KBM-7 (cell line): ENCODE results near the gene COL6A5.
"Not testable (repeated sequence)": the region's sequence is repeated elsewhere in the genome, so short reads cannot be mapped to it uniquely, and the experiment has no call there.

Source experiments
- DNase-seq: peaks from one replicate; pipeline ENCODE4 v3.0.0-alpha.2; 2015
- in situ Hi-C: fragments of 300-500 bp; cut with MboI; formaldehyde crosslinking; loops from 2 replicates; pipeline ENCODE4 v1.14.3; 2020; ENCODE audit warnings: low sequenced_read_pairs, low pct_unique_long_range_greater_than_20kb, mixed read lengths

Gene COL6A5

DNA sequence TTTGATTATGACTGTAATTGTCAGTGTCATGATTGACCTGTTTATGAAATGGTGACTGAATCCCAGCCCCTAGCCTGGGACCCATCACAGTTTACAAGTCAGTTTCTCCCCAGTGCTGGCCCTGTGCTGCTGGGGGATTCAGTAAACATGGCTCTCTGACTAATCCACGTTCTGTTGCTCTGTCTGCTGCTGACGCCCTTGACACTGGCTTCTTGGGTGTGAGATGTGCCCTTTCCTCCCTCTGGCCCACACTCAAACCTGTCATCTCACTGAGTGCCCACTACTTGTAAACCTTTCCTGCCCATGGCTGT is 84.2 kb downstream of the COL6A5 start:
- DNase-seq: no peak
- in situ Hi-C loops: no loop called here

GRCh38 chr3:130430266-130430665 is 84.8 kb downstream of the COL6A5 start:
- in situ Hi-C loops: no loop called here
- no peak for DNase-seq

DNA sequence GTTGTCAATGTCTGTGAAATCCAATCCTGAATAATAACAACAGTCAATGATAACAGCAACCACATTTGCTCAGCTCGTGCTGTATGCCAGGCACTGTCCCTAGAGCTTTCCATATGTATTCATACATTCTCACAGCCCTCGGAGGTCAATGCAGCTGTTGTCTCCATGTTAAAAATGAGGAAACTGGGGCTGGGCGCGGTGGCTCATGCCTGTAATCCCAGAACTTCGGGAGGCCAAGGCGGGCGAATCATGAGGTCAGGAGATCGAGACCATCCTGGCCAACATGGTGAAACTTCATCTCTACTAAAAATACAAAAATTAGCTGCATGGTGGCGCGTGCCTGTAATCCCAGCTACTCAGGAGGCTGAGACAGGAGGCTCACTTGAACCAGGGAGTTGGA is 86.6 kb downstream of the COL6A5 start:
- in situ Hi-C loops, DNase-seq: not testable (repeated sequence)

DNA sequence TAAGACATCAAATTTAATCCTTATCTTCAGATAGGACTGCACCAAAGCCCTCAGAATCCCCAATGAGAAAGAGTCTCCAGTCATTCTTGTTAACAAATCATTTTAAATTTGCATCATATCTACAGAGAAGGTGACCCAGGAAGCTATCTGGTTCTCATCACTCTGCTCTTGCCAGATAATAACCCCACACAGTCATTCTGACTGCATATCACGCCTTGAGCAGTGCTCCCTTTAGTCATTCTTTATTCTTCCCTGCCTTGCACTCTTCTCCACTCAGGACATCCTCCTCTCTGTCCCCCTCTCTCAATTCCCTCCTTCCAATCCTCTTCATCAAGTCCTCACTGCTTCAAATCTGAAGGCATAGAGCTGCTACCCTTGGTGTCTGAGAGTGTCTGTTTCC is 87.8 kb downstream of the COL6A5 start:
- DNase-seq: no peak

GRCh38 chr3:130442284-130442683 is 96.8 kb downstream of the COL6A5 start:
- in situ Hi-C loops: no loop called here
- no peak for DNase-seq

More for the DNA sequence above, 87.8 kb downstream of the COL6A5 start:
- in situ Hi-C loops: no loop called here

- in situ Hi-C loops: not testable (repeated sequence)
Measured at GRCh38 chr3:130446840-130447239, 101.4 kb downstream of the COL6A5 start.

DNA sequence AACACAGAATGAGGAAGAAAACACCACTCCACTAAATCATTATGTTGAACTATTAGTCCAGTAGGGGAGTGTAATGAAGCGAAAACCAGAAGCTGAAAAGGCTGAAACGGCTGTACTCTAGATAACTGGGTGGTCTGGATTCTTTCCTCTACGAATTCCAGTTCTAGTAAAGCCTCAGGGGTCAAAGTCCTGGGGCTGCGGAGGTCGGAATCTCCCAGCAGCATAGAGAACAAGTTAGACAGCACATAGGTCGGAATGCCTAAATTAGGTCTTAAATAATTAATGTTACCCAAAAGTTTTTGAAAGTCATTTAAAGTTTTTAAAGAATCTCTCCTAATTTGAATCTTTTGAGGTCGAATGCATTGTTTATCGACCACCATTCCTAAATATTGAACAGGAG is 102.7 kb downstream of the COL6A5 start:
- DNase-seq, in situ Hi-C loops: not testable (repeated sequence)

More at GRCh38 chr3:130446840-130447239, 101.4 kb downstream of the COL6A5 start:
- not testable (repeated sequence) for DNase-seq

GRCh38 chr3:130456540-130456939 is 111.1 kb downstream of the COL6A5 start:
- in situ Hi-C loops: no loop called here

GRCh38 chr3:130457671-130458070 is 112.2 kb downstream of the COL6A5 start:
- no peak for DNase-seq
- in situ Hi-C loops: no loop called here

More at GRCh38 chr3:130456540-130456939, 111.1 kb downstream of the COL6A5 start:
- no peak for DNase-seq

DNA sequence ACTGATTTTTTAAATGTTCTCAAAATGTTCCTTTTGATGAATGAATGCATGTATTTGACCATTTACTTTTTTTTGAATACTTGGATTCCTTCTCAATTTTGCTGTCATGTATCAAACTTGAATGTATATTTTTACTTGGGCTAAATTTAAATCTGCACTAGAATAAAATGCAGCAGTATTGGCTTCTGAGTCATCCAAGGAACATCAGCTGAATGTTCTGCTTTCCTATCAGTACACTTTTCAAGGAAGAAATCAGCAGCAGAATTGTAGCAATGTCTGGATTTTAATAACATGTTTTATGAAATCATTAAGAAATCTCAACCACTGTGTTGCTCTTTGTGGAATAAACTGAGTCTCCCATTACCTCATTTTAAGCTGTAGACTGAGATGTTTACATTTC is 114.5 kb downstream of the COL6A5 start:
- in situ Hi-C loops: no loop called here
- no peak for DNase-seq

GRCh38 chr3:130462089-130462488 is 116.6 kb downstream of the COL6A5 start:
- in situ Hi-C loops: no loop called here
- no peak for DNase-seq

DNA sequence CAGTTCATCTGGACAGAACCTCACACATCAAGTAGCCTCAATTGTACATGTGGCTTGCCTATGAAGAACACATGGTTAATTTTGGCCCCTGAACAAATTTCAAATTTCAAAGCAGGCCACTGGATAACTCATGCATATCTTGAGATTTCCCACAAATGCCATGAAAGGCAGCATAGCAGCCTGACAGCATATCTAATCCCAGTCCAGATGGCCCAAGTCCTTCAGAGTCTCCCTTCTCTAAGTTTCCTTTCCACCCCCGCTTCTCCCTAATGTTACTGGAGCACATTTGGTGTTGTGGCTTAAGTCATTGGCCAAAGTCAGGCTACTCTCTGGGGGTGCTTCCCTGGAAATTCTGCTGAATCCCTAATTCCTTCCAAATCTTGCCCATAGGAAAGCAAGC is 117.7 kb downstream of the COL6A5 start:
- no peak for DNase-seq
- in situ Hi-C loops: no loop called here

- no peak for DNase-seq
- in situ Hi-C loops: no loop called here
Measured at GRCh38 chr3:130465521-130465920, 120.0 kb downstream of the COL6A5 start.

- no peak for DNase-seq
- in situ Hi-C loops: no loop called here
Measured at GRCh38 chr3:130468311-130468710, 122.8 kb downstream of the COL6A5 start.

DNA sequence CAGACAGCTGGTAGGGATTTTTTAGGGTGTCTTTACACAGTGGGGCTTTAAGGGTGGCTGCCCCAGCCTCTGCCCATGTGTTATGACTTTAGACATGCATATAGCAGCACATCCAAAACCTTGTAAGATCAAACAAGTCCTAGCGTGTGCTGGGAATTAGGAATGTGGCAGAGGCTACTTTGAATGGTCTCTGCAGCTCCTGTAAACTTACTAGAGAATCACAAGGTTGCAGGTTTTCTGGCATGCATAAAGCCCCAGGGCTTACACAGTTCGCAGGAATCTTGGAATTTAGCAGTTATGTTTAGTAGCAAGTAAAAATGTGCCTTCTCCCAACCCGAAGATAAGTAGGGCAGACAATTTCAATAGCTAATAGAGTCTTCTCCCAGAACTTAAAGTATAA is 124.7 kb downstream of the COL6A5 start:
- in situ Hi-C loops: no loop called here
- no peak for DNase-seq

DNA sequence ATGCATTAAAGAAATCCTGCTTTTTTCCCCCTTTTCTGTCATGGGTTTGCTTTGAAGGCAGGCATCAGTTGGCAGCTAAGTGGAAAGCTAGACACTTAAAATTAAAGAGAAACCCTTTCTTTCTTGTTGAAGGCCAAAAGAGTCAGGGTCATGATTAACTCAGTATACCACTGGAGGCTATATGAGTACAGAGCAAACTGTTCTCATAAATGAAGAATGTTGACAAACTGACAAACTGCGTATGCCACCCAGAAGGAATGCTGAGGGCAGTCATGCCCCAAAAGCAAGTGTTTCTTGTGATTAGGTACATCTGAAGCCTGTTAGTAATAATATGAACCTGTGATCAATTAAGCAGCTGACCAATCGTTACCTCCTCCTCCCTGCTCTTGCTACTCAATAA is 127.9 kb downstream of the COL6A5 start:
- no peak for DNase-seq
- in situ Hi-C loops: no loop called here

GRCh38 chr3:130480736-130481135 is 135.3 kb downstream of the COL6A5 start:
- in situ Hi-C loops: no loop called here
- DNase-seq: peak; percentile 46

DNA sequence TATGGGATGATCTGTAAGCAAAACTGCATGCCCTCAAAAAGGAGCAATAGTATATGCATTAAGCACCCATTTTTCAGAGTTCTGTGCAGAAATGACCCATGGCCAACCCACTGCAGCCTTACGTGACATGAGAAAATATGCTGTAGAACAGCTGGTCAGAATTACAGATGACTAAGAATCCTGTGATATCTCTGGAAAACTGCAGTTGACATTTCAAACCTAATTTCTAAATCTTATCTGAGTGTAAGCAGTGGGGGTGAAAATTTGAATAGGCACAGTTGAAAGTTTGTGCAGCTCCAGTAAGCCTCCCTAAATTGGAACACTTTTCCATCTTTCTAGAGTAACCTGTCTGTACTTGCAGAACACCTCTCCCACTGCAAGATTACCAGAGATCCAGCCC is 142.8 kb downstream of the COL6A5 start:
- DNase-seq: no peak
- in situ Hi-C loops: no loop called here

GRCh38 chr3:130488769-130489450 is 143.4 kb downstream of the COL6A5 start:
- DNase-seq: no peak
- in situ Hi-C loops: no loop called here

GRCh38 chr3:130490241-130490640 is 144.8 kb downstream of the COL6A5 start:
- no peak for DNase-seq
- in situ Hi-C loops: no loop called here

DNA sequence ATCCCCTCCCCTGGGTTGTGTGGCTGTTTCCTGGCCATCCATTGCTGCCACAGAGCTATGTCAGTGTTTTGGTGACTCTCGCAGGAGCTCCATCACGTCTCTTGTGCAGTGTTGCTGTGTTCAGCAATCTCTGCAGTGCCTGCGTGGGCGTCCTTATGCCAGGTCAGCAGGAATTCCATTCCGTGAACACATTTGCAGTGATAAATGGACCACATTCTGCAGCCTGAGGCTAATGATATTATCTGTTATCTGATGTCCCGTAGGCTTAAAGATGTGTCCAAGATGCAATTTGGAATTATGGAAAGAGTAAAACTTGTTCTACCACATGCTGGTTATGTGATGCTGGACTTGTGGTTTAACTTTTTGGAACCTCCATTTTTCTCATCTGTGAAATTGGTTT is 146.0 kb downstream of the COL6A5 start:
- no peak for DNase-seq
- in situ Hi-C loops: no loop called here
